ENCODE results near the gene GABRA4. TPM values are rescaled to one million over a fixed set of nuclear protein-coding genes. Genes with fewer than 3 reads are reported as not detected.

GABRA4 gene
- total RNA-seq: under 1 TPM in 2 of 3 donors, not detected in 1; 0.32 to 0.99 TPM
- long read RNA-seq, donor 1: 0 reads
- long read RNA-seq, donor 2: 0 reads

DNA sequence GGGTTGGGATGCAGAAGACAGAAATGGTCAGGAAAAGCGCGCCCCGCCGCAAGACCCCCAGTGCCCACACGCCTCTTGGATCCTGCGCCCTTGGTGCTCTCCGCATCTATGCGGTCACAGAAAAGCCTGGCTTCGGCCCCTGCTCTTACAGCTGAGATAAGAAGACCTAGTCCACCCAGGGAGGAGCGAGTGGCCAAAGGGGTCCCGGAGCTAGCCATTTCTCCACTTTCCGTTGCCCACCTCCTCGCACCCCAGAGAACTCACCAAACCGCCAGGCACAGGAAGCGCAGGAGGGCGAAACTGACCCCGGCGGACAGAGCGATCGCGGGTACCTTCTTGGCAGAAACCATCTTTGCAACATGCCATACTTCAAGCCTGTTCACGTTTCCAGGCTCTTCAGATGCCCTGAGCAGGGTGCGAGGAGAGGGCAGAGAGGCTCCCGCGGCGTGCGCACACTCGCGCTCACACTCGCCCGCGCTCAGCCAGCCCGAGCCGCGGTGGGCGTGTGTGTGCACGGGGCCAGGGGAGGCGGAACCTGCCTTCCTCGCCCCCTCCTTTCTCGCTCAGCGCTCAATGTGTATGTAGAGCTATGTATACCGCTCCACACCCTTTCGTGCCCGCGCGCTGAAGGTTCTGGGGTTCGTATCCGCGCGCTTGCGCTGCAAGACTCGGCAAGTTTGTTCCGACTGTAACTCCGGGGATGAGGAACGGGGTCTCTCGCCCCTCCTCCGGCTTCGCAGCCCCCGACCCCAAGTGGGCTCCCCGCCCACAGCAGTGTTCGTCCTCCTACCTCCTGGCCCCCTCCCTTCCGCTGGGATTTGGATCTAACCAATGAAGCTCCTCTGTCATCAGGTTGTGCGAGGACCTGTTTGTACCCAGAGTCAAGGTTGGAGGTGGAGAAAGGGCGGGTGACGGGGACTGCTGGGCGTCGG, at the start of gene GABRA4:
Gene GABRA4, minus strand, starts transcription at position 507 of the 932 bp plus-strand sequence. Its CDS starts 157 bp downstream, at position 350.
- no peaks in the 10 kb centered on the region for H3K9me3 ChIP-seq
- H3K36me3 ChIP-seq (ENCODE audit: low read depth): no peaks in the 10 kb centered on the region
- intact Hi-C loops (cut with DNase I, micrococcal nuclease): no loop called here
- H3K4me3 ChIP-seq: no peak within 1 kb of the TSS
- ATAC-seq: peak; percentile 54
- TF ChIP-seq, protein P1, sequence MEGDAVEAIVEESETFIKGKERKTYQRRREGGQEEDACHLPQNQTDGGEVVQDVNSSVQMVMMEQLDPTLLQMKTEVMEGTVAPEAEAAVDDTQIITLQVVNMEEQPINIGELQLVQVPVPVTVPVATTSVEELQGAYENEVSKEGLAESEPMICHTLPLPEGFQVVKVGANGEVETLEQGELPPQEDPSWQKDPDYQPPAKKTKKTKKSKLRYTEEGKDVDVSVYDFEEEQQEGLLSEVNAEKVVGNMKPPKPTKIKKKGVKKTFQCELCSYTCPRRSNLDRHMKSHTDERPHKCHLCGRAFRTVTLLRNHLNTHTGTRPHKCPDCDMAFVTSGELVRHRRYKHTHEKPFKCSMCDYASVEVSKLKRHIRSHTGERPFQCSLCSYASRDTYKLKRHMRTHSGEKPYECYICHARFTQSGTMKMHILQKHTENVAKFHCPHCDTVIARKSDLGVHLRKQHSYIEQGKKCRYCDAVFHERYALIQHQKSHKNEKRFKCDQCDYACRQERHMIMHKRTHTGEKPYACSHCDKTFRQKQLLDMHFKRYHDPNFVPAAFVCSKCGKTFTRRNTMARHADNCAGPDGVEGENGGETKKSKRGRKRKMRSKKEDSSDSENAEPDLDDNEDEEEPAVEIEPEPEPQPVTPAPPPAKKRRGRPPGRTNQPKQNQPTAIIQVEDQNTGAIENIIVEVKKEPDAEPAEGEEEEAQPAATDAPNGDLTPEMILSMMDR (IDR thresholded peaks at IDR 0.05): no peak
- peaks cover 4% of the 10 kb centered on the region for H3K4me1 ChIP-seq (ENCODE audit: low read depth)
- DNase-seq: no peak

- Histone ChIP-seq H3K4me1 (ENCODE audit: low read depth) (no peaks in the 10 kb centered on the region), H3K36me3 (ENCODE audit: low read depth) (no peaks in the 10 kb centered on the region), H3K4me3 (no peak overlapping the region), H3K9me3 (no peaks in the 10 kb centered on the region)
- intact Hi-C loops (cut with DNase I, micrococcal nuclease): no loop called here
- ATAC-seq (no peak), DNase-seq (no peak)
- TF ChIP-seq, protein P1 (IDR thresholded peaks at IDR 0.05): no peak
Observed at GRCh38 chr4:47040828-47041227, 47.4 kb upstream of the GABRA4 start.

DNA sequence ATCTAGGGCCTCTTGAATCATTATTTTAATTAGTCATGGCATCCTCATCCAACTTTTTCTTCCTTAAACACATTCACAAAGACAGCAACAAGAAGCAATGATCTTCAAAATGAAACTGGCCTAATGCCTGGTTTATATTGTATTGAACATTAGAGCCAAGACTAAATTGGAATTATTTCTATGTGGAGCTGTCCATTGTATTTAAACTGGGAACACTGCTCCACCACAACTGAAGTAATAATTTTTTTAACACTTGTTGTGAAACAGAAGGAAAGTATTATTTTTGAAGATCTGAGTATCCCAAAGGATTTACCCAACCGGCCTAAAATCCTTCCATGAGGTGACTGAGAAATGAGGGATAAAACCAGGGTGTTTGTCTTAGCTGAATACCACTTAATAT, 44.9 kb upstream of the GABRA4 start:
- no peak for ATAC-seq
- DNase-seq: no peak
- intact Hi-C loops (cut with DNase I, micrococcal nuclease): no loop called here
- no peaks in the 10 kb centered on the region for H3K4me1 ChIP-seq (ENCODE audit: low read depth)
- TF ChIP-seq, protein P1 (IDR thresholded peaks at IDR 0.05): no peak
- H3K9me3 ChIP-seq: no peaks in the 10 kb centered on the region
- H3K4me3 ChIP-seq: no peak overlapping the region
- no peaks in the 10 kb centered on the region for H3K36me3 ChIP-seq (ENCODE audit: low read depth)

DNA sequence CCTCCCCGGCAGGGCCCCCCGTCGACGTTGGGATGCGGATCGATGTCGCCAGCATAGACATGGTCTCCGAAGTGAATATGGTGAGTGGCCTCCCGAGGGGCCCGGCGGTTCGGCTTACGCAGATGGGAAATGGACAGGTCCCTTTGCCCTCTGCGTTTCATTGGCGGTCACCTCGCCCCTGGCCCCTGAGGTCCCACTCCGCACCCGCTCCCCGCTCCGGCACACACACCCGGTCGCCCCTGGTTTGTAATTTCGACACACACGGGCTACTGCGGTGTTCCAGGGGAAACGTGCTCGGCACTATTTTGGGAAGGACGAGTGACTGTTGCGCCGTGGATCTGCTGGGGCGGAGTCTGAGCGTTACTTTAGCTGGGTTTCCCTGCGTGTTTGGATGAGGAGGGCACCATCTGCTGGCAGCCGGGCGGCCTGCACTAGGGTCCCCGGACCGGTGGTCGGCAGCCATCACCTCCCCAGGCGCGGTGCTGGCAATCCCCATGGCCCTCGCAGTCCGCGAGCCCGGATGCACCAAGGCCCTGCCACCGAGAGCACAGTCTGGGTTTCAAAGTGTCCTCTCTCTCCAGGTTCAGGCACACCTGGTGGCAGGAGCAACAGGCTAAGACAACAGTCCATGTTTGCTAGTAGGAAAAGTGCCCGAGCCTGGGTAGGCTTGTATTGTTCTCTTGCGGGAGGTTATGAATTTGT, 39.2 kb upstream of the GABRA4 start:
- Histone ChIP-seq H3K4me3 (no peak overlapping the region), H3K4me1 (ENCODE audit: low read depth) (peaks cover 3% of the 10 kb centered on the region), H3K36me3 (ENCODE audit: low read depth) (no peaks in the 10 kb centered on the region), H3K9me3 (no peaks in the 10 kb centered on the region)
- peak; percentile 89 for ATAC-seq
- TF ChIP-seq, protein P1 (IDR thresholded peaks at IDR 0.05): peak; percentile 19
- intact Hi-C loops (cut with DNase I, micrococcal nuclease): no loop called here
- DNase-seq: peak; percentile 50 to 62 (median 59)

GRCh38 chr4:47031751-47032404, 38.5 kb upstream of the GABRA4 start:
- ATAC-seq: peak; percentile 74
- DNase-seq: peak in 2 of 3 donors; percentile 21 to 37
- Histone ChIP-seq H3K4me3 (no peak overlapping the region), H3K36me3 (ENCODE audit: low read depth) (no peaks in the 10 kb centered on the region), H3K9me3 (no peaks in the 10 kb centered on the region), H3K4me1 (ENCODE audit: low read depth) (peaks cover 3% of the 10 kb centered on the region)
- intact Hi-C loops (cut with DNase I, micrococcal nuclease): no loop called here
- TF ChIP-seq, protein P1 (IDR thresholded peaks at IDR 0.05): no peak
